ENCODE results near the gene TRABD2A. TPM values are rescaled to one million over a fixed set of nuclear protein-coding genes. Genes with fewer than 3 reads are reported as not detected.

TRABD2A gene
- total and polyA plus RNA-seq, 9 of the 15 experiments (the other 6 are each of a cell fraction or from before 2014, with no cell fraction given): 0.07 to 0.45 (median 0.25) TPM

DNA sequence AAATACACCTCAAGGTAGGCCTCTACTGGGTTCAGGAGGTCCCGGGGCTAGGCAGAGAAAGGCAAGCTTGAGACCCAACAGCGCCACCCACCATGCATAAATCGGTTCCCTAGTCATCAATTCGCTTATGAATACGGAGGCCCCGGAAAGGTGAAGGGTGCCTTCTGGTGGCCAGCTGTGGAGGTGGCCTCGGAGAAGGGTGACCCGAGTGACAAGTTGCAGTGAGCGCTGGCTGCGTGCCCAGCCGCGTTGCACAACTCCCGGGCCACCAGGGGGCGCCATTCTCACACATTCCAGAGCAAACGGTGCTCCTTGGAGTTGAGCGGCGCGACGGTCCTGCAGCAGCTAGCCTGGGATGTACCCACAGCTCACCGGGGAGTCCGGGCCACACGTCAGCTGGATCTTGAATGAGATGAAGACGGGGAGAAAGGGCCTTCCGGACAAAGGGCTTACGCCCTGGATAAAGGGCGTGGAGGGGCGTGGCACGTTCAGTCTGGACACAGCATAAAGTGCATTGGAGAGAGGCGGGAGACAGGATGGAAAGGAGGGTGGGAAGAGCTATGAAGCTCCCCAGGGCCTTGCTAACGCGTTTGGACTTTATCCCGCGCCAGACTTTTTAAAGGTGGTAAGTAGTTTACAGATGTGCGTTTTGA, 45.0 kb upstream of the TRABD2A start (continued):
- TF ChIP-seq ZBTB8A (IDR thresholded peaks at IDR 0.05; ENCODE audit: partially characterized antibody) (no peak), RAD21 (CRISPR knock-in tag; conservative IDR thresholded peaks at IDR 0.05 in 1 of 2, IDR thresholded peaks at IDR 0.05 in 1 of 2) (peak; percentile 98 to 99), HDGF (IDR thresholded peaks at IDR 0.05) (no peak), L3MBTL2 (IDR thresholded peaks at IDR 0.05) (peak; percentile 97), NR2C1 (IDR thresholded peaks at IDR 0.05) (no peak), NR2C1 (tag; IDR thresholded peaks at IDR 0.05) (0 out of 2 replicates have a peak, but pooled peaks have one; percentile 36), XRCC5 (IDR thresholded peaks at IDR 0.05; ENCODE audit: low read depth, low read length) (peak; percentile 97; the same call in 1 of the 2 replicates), NRF1 (conservative IDR thresholded peaks at IDR 0.05 in 1 of 2, IDR thresholded peaks at IDR 0.05 in 1 of 2) (peak; percentile 28 to 39; a peak in 2 of 4 replicates), MCM7 (IDR thresholded peaks at IDR 0.05) (no peak), ZNF384 (IDR thresholded peaks at IDR 0.05; ENCODE audit: low read depth, low read length) (peak; percentile 38), SMC3 (conservative IDR thresholded peaks at IDR 0.05; ENCODE audit: insufficient read depth, low read depth, low read length) (peak; percentile 88), CBX1 (IDR thresholded peaks at IDR 0.05; ENCODE audit: low read depth) (peak; percentile 56; the same call in 1 of the 2 replicates), SREBF2 (CRISPR knock-in tag; IDR thresholded peaks at IDR 0.05) (no peak), ZNF324 (CRISPR knock-in tag; IDR thresholded peaks at IDR 0.05) (no peak), ZSCAN29 (IDR thresholded peaks at IDR 0.05) (peak; percentile 76), ZNF224 (CRISPR knock-in tag; IDR thresholded peaks at IDR 0.05) (no peak), BCL6 (CRISPR knock-in tag; IDR thresholded peaks at IDR 0.05) (no peak)
- TF ChIP-seq, protein P1, sequence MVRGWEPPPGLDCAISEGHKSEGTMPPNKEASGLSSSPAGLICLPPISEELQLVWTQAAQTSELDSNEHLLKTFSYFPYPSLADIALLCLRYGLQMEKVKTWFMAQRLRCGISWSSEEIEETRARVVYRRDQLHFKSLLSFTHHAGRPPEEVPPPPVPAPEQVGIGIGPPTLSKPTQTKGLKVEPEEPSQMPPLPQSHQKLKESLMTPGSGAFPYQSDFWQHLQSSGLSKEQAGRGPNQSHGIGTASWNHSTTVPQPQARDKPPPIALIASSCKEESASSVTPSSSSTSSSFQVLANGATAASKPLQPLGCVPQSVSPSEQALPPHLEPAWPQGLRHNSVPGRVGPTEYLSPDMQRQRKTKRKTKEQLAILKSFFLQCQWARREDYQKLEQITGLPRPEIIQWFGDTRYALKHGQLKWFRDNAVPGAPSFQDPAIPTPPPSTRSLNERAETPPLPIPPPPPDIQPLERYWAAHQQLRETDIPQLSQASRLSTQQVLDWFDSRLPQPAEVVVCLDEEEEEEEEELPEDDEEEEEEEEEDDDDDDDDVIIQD (CRISPR knock-in tag; IDR thresholded peaks at IDR 0.05): no peak
- TF ChIP-seq, protein P2, sequence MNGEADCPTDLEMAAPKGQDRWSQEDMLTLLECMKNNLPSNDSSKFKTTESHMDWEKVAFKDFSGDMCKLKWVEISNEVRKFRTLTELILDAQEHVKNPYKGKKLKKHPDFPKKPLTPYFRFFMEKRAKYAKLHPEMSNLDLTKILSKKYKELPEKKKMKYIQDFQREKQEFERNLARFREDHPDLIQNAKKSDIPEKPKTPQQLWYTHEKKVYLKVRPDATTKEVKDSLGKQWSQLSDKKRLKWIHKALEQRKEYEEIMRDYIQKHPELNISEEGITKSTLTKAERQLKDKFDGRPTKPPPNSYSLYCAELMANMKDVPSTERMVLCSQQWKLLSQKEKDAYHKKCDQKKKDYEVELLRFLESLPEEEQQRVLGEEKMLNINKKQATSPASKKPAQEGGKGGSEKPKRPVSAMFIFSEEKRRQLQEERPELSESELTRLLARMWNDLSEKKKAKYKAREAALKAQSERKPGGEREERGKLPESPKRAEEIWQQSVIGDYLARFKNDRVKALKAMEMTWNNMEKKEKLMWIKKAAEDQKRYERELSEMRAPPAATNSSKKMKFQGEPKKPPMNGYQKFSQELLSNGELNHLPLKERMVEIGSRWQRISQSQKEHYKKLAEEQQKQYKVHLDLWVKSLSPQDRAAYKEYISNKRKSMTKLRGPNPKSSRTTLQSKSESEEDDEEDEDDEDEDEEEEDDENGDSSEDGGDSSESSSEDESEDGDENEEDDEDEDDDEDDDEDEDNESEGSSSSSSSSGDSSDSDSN (IDR thresholded peaks at IDR 0.05; ENCODE audit: borderline replicate concordance in 1 of 2, low read depth in 2 of 2, low read length in 2 of 2): peak in 1 of 2 experiments; percentile 77; a peak in 1 of 4 replicates
- TF ChIP-seq, protein P3, sequence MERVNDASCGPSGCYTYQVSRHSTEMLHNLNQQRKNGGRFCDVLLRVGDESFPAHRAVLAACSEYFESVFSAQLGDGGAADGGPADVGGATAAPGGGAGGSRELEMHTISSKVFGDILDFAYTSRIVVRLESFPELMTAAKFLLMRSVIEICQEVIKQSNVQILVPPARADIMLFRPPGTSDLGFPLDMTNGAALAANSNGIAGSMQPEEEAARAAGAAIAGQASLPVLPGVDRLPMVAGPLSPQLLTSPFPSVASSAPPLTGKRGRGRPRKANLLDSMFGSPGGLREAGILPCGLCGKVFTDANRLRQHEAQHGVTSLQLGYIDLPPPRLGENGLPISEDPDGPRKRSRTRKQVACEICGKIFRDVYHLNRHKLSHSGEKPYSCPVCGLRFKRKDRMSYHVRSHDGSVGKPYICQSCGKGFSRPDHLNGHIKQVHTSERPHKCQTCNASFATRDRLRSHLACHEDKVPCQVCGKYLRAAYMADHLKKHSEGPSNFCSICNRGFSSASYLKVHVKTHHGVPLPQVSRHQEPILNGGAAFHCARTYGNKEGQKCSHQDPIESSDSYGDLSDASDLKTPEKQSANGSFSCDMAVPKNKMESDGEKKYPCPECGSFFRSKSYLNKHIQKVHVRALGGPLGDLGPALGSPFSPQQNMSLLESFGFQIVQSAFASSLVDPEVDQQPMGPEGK (CRISPR knock-in tag; IDR thresholded peaks at IDR 0.05; ENCODE audit: borderline replicate concordance): no peak
- TF ChIP-seq, protein P4, sequence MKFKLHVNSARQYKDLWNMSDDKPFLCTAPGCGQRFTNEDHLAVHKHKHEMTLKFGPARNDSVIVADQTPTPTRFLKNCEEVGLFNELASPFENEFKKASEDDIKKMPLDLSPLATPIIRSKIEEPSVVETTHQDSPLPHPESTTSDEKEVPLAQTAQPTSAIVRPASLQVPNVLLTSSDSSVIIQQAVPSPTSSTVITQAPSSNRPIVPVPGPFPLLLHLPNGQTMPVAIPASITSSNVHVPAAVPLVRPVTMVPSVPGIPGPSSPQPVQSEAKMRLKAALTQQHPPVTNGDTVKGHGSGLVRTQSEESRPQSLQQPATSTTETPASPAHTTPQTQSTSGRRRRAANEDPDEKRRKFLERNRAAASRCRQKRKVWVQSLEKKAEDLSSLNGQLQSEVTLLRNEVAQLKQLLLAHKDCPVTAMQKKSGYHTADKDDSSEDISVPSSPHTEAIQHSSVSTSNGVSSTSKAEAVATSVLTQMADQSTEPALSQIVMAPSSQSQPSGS (CRISPR knock-in tag; IDR thresholded peaks at IDR 0.05): no peak
